Pancreas (tissue), 10 donors: ENCODE results near the gene FAM89A. TPM values are rescaled to one million over a fixed set of nuclear protein-coding genes. Genes with fewer than 3 reads are reported as not detected.
"Not testable (repeated sequence)": the region's sequence is repeated elsewhere in the genome, so short reads cannot be mapped to it uniquely, and the experiment has no call there.

Experiments
- ATAC-seq, 4 donors: fragments of 200-7000 bp; cut with Tn5 transposase; one replicate each; pipeline versions ENCODE4 v1.8.0 to v1.9.1; 2020; ENCODE audit warnings: mild to moderate bottlenecking in 4 of 4, moderate library complexity in 4 of 4
- DNase-seq, 6 donors: peaks; one replicate each; pipeline ENCODE4 v3.0.0-alpha.2; 2020
- FAIRE-seq: peaks from 2 replicates; lab custom pipeline; 2012; peaks lifted over from hg19 to GRCh38; lab: Jason Lieb, UNC
- H3K27ac ChIP-seq, 4 donors: fragments of 200-600 bp; sonication (generic); 1 replicate in 3 of 4; 2 replicates in 1 of 4; pipeline versions ENCODE4 v1.5.0 to v1.8.0; 2020
- H3K27me3 ChIP-seq, 4 donors: fragments of 200-600 bp; one replicate each; pipeline ENCODE4 v1.8.0; 2021
- H3K36me3 ChIP-seq, 3 donors: fragments of 200-600 bp; sonication (generic) in 1 of 3; one replicate each; pipeline versions ENCODE4 v1.5.0 to v1.8.0; 2020 to 2021
- H3K4me1 ChIP-seq, 3 donors: fragments of 200-600 bp; one replicate each; pipeline ENCODE4 v1.8.0; 2021
- H3K4me3 ChIP-seq, 4 donors: fragments of 200-600 bp; sonication (generic) in 2 of 4; one replicate each; pipeline versions ENCODE4 v1.5.0 to v1.8.0; 2020 to 2021
- H3K9me3 ChIP-seq, 4 donors: fragments of 200-600 bp; one replicate each; pipeline ENCODE4 v1.8.0; 2021
- WGBS, 2 donors: extraction: QIAGEN DNeasy Blood & Tissue Kit; methylation state at CpG; one replicate each; pipeline ENCODE4 v1.1.7; 2013; 5-methylcytosine and 5-hydroxymethylcytosine counted together
- intact Hi-C, 3 donors: fragments of 100-400 bp; cut with DNase I; formaldehyde crosslinking; loops; one replicate each; pipeline versions ENCODE4 v1.11.1 to v1.14.2; 2022
- polyA plus RNA-seq, 2 donors: library from polyadenylated mRNA; stranded (reverse); fragments of 200-250 nt; gene quantifications; one replicate each; pipeline ENCODE4 v1.2.3, GENCODE V29; 2013
- total RNA-seq, 6 donors: library from RNA; stranded (reverse); fragmentation: NEBNext Ultra II Directional in 4 of 6; extraction: Animal tissue kit (Norgen Biotek cat#: 25700) in 4 of 6; gene quantifications; one replicate each; pipeline versions ENCODE4 v1.2.1 to v1.2.4, GENCODE V29; 2021 to 2023
- TF ChIP-seq, protein P1 (sequence below), 4 donors: fragments of 200-600 bp; sonication (generic) in 3 of 4; IDR thresholded peaks; one replicate each; pipeline versions ENCODE4 v1.5.0 to v1.8.0; 2021; ENCODE audit warnings: antibody characterized with exemption in 4 of 4
- donor health status: healthy with polysubstance abuse.
- donor health status: DM: no; HTN: no; CAD: no; lungs with moderate emphysema.
- donor health status: DM: no; HTN: no; CAD: no.
- donor health status: control.
- donor health status: control.
- donor health status: Bipolar disorder and iron deficiency.
- donor health status: DM: yes; HTN: yes; CAD: no.
- donor health status: DM: no; HTN: no; CAD: no.
- donor health status: DM: no; HTN: no; CAD: no.
- donor health status: DM: yes; HTN: yes; CAD: no.

Gene FAM89A
- total and polyA plus RNA-seq, 8 donors, result 3.5 to 10.2 (median 7.4) TPM

DNA sequence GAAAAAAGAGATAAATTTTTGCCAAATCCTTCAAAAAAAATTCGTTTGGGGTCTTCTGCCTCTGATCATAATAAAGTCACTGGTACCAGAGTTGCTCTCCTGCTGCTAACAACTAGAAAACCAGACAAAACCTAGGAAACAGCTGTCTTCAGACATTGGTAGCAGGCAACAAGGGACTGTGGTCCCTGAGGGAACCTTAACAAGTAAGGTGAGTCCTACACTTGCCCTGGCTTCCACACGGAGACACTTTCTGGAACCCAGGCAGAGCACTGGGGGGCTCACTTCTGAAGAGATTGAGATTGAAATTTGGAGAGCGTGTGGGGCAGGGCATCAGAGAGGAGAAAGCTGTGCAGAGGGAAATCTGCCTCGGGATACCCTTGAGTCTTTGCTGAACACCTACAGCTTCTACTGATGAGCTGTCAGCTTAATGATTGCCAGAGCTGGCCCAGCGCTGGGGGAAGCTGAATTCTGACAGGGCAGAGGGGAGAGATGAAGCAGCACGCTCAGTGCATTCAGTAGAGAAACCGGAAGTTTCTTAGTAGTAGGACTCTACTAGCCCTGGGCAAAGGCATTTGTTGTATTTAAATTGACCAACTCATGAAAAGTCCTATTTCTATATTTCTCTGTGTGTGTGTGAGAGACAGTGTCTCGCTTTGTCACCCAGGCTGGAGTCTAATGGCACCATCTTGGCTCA lies 18.5 kb upstream of the FAM89A start:
- intact Hi-C loops, result no loop called here
- DNase-seq, result no peak
- FAIRE-seq, result no peak
- TF ChIP-seq, protein P1, sequence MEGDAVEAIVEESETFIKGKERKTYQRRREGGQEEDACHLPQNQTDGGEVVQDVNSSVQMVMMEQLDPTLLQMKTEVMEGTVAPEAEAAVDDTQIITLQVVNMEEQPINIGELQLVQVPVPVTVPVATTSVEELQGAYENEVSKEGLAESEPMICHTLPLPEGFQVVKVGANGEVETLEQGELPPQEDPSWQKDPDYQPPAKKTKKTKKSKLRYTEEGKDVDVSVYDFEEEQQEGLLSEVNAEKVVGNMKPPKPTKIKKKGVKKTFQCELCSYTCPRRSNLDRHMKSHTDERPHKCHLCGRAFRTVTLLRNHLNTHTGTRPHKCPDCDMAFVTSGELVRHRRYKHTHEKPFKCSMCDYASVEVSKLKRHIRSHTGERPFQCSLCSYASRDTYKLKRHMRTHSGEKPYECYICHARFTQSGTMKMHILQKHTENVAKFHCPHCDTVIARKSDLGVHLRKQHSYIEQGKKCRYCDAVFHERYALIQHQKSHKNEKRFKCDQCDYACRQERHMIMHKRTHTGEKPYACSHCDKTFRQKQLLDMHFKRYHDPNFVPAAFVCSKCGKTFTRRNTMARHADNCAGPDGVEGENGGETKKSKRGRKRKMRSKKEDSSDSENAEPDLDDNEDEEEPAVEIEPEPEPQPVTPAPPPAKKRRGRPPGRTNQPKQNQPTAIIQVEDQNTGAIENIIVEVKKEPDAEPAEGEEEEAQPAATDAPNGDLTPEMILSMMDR (IDR thresholded peaks at IDR 0.05), result no peak
- 54 to 59% methylated on average over 8 of the region's 8 CpGs for WGBS, 2 donors
- no peak overlapping the region for H3K4me3 ChIP-seq
- no peaks in the 10 kb centered on the region for H3K27me3 ChIP-seq
- H3K27ac ChIP-seq, result no peak overlapping the region
- peaks cover under 1 to 15% (median 6%) of the 10 kb centered on the region in 3 donors for H3K4me1 ChIP-seq
- peak in 3 of 4 donors; percentile 21 to 53 (median 45) for ATAC-seq
- H3K9me3 ChIP-seq, result no peaks in the 10 kb centered on the region
- H3K36me3 ChIP-seq, result no peaks in the 10 kb centered on the region

DNA sequence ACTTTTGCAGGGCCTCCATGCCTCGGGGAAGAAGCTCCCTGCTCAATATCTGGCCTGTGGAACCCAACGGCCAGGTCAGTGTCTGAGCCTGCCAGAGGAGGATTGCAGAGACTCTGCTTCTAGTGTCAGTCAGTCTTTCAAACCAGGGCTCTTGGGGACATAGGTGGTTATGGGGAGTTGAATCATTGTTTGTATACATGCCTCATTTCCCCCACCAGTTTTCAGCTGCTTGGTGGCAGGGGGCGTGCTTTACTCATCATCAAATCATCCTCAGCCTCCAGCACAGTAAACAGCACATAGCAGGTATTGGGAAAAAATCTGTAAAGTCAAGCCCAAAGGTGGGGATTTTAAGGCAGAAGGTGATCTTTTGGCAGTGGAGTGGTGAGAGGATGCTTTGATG lies 17.4 kb upstream of the FAM89A start:
- no peak overlapping the region for H3K27ac ChIP-seq
- no peaks in the 10 kb centered on the region for H3K36me3 ChIP-seq
- H3K4me3 ChIP-seq, result no peak overlapping the region
- intact Hi-C loops, result no loop called here
- no peak for DNase-seq
- no peaks in the 10 kb centered on the region for H3K9me3 ChIP-seq
- H3K27me3 ChIP-seq, result no peaks in the 10 kb centered on the region
- no peak for ATAC-seq
- 87 to 91% methylated on average over 3 of the region's 3 CpGs for WGBS, 2 donors
- TF ChIP-seq, protein P1 (IDR thresholded peaks at IDR 0.05), result no peak
- peaks cover 7 to 25% (median 13%) of the 10 kb centered on the region in 3 donors for H3K4me1 ChIP-seq
- no peak for FAIRE-seq

DNA sequence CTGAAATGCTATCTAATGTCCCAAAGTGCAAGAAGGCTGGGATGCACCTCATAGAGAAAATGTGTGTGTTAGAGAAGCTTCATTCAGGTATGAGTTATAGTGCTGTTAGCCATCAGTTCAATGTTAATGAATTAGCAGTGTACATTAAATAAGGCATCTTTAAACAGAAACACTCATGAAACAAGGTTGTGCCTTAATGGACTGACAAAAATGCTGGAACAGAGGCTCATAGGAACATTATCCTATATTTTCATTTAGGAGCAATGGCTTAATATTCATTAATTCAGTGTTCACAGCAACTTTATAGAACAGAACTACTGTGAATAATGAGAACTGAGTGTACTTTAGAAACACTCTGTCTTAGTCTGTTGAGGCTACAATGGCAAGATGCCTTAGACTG lies 15.2 kb upstream of the FAM89A start:
- no peak for ATAC-seq
- intact Hi-C loops, result no loop called here
- FAIRE-seq, result no peak

DNA sequence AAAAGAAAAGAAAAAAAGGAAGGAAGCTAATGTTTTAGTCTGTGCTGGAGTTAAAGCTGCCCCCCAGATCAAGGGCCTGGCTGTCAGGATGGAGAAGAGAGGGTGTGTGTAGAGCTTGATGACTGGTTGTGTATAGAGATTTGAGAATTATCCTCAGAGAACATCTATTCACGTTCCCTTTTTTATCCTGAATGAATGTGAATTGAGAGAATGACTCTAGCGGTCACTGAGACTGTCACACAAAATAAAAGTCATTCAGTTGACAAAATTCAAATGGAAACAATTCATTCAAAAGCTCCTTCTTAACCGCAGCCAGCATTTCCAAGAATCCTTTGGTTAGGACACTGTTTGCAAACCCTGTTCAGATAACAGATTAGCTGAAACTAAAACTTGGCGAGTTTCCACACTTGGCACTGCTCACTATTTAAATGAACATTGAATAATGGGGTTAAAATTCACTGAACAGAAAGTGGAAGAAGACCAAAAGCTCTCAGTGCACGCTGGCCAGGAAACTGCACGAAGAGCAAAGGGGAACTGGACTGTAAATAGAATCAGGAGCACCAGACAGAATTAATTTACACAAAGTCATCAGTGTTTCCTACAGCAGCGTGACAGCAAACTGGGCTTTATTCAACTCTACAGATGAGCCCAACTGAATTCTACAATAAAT lies 13.6 kb upstream of the FAM89A start:
- FAIRE-seq (no peak), ATAC-seq (peak; percentile 83 to 93 (median 90)), DNase-seq (peak in 4 of 6 donors; percentile 43 to 78 (median 73))
- Histone ChIP-seq H3K4me3 (peak overlapping the region in 1 of 4 donors; percentile 19), H3K4me1 (peaks cover 7 to 13% (median 7%) of the 10 kb centered on the region in 3 donors), H3K9me3 (no peaks in the 10 kb centered on the region), H3K27me3 (no peaks in the 10 kb centered on the region), H3K36me3 (no peaks in the 10 kb centered on the region), H3K27ac (peak overlapping the region in 2 of 4 donors; percentile 57 to 64)
- intact Hi-C loops, result no loop called here
- 0 to 1% methylated on average over 7 of the region's 7 CpGs for WGBS, 2 donors
- TF ChIP-seq, protein P1 (IDR thresholded peaks at IDR 0.05), result no peak

More for the DNA sequence above, 15.2 kb upstream of the FAM89A start:
- Histone ChIP-seq H3K4me1 (peaks cover 7 to 24% (median 13%) of the 10 kb centered on the region in 3 donors), H3K27me3 (no peaks in the 10 kb centered on the region), H3K9me3 (no peaks in the 10 kb centered on the region), H3K27ac (no peak overlapping the region), H3K4me3 (no peak overlapping the region), H3K36me3 (no peaks in the 10 kb centered on the region)
- DNase-seq, result no peak
- TF ChIP-seq, protein P1 (IDR thresholded peaks at IDR 0.05), result no peak

DNA sequence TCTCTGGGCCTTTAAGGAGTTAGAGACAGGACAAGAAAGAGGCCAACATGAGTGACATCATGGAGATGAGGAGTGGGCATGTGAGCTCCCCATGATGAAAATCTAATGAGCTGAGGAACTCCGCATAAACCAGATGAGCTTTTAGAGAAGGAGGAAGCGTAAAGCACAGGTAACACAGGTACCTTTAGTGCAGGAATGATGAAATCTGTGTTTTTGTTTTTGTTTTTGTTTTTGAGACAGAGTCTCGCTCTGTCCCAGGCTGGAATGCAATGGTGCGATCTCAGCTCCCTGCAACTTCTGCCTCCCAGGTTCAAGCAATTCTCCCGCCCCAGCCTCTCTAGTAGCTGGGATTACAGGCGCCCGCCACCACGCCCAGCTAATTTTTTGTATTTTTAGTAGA lies 12.7 kb upstream of the FAM89A start:
- WGBS, 2 donors, result 94 to 98% methylated on average over 8 of the region's 8 CpGs
- no peaks in the 10 kb centered on the region for H3K27me3 ChIP-seq
- ATAC-seq, result no peak
- intact Hi-C loops, result no loop called here
- no peaks in the 10 kb centered on the region for H3K9me3 ChIP-seq
- no peak overlapping the region for H3K4me3 ChIP-seq
- no peaks in the 10 kb centered on the region for H3K36me3 ChIP-seq
- H3K4me1 ChIP-seq, result peaks cover 7 to 11% (median 7%) of the 10 kb centered on the region in 3 donors
- no peak for FAIRE-seq
- no peak overlapping the region for H3K27ac ChIP-seq
- TF ChIP-seq, protein P1 (IDR thresholded peaks at IDR 0.05), result no peak
- DNase-seq, result no peak

DNA sequence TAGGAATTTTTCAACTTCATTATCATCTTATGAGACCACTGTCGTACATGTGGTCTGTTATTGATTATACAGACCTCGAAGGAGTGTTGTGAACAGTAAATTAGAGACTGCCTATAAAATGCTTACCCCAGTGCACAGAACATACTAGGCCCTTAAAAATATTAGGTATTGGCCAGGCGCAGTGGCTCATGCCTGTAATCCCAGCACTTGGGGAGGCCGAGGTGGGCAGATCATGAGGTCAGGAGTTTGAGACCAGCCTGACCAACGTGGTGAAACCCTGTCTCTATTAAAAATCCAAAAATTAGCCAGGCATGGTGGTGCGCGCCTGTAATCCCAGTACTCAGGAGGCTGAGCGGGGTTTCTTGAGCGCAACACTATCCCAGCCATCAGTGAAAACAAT lies 10.9 kb upstream of the FAM89A start:
- WGBS, 2 donors, result 84 to 87% methylated on average over 9 of the region's 9 CpGs
- H3K9me3 ChIP-seq, FAIRE-seq, ATAC-seq, H3K27me3 ChIP-seq, H3K36me3 ChIP-seq, intact Hi-C loops, H3K4me3 ChIP-seq, H3K27ac ChIP-seq, DNase-seq: not testable (repeated sequence)
- H3K4me1 ChIP-seq, result peaks cover 7 to 11% (median 7%) of the 10 kb centered on the region in 3 donors
